SK-N-SH (cell line): ENCODE data around the gene OTOG.

ENCODE experiments used
- FOXM1 ChIP-seq: IDR thresholded peaks from 2 replicates; pipeline ENCODE4 v1.4.0; 2012; ENCODE audit warnings: low read depth, mild to moderate bottlenecking
- GABPA ChIP-seq: IDR thresholded peaks from 2 replicates; pipeline ENCODE4 v1.4.0; 2012; ENCODE audit warnings: low read depth, mild to moderate bottlenecking
- GATA2 ChIP-seq: sonication (generic); formaldehyde crosslinking; IDR thresholded peaks from 2 replicates; pipeline ENCODE4 v1.5.0; 2020; ENCODE audit warnings: mild to moderate bottlenecking, missing genetic modification reagents
- POLR2AphosphoS5 ChIP-seq: IDR thresholded peaks from 2 replicates; pipeline ENCODE4 v1.6.1; 2012; ENCODE audit warnings: low read depth, low read length
- RFX5 ChIP-seq: IDR thresholded peaks from 2 replicates; pipeline ENCODE4 v1.6.1; 2012; ENCODE audit warnings: mild to moderate bottlenecking, improper control_type of control experiment, low read length
- YY1 ChIP-seq: IDR thresholded peaks from 2 replicates; pipeline ENCODE4 v1.4.0; 2012; ENCODE audit warnings: low read depth, mild to moderate bottlenecking
- TF ChIP-seq, protein P1 (sequence below): fragments of 200-600 bp; sonication (generic); IDR thresholded peaks from 2 replicates; pipeline ENCODE4 v1.6.1; 2017; ENCODE audit warnings: antibody characterized with exemption, mild to moderate bottlenecking, moderate library complexity

DNA sequence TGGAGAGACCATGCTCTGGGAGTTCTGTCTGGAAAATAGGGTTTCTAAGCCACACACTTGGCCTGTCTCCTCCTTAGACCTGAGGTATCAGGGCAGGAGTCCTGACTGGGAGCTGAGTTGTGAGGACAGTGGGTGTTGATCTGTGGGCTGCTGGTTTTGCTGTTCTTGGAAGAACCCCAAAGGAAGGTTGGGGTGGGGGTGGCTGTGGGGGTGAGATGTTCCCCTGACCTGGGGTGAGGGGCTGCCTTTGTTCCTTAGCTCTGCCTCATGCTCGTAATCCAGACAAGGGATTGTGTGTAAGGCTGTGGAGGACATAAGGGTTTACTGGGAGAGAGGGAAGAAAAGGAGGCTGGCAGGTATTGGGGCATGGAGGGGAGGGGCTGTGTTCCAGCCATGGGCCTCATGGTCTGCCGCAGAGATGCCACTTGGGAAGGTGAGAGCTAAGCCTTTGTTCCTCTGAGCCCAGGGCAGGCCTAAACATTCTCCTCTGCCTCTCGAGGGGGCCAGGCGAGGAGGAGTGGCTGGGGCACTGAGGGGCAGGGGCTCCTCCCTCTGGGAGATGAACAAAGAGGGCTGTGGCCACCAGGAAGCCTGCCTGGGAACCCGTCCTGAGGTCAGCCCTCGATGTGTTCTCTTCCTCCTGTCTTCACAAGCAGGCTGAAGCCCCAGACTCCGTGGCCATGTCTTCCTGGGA is 4.4 kb downstream of the OTOG start:
- TF ChIP-seq, protein P1, sequence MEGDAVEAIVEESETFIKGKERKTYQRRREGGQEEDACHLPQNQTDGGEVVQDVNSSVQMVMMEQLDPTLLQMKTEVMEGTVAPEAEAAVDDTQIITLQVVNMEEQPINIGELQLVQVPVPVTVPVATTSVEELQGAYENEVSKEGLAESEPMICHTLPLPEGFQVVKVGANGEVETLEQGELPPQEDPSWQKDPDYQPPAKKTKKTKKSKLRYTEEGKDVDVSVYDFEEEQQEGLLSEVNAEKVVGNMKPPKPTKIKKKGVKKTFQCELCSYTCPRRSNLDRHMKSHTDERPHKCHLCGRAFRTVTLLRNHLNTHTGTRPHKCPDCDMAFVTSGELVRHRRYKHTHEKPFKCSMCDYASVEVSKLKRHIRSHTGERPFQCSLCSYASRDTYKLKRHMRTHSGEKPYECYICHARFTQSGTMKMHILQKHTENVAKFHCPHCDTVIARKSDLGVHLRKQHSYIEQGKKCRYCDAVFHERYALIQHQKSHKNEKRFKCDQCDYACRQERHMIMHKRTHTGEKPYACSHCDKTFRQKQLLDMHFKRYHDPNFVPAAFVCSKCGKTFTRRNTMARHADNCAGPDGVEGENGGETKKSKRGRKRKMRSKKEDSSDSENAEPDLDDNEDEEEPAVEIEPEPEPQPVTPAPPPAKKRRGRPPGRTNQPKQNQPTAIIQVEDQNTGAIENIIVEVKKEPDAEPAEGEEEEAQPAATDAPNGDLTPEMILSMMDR: no peak
- TF ChIP-seq YY1 (no peak), FOXM1 (no peak), GATA2 (CRISPR knock-in tag) (no peak), GABPA (no peak), RFX5 (no peak), POLR2AphosphoS5 (no peak)
